Skin of body (tissue), 2 donors: ENCODE measurements around the gene THSD8. TPM values are rescaled to one million over a fixed set of nuclear protein-coding genes. Genes with fewer than 3 reads are reported as not detected.

ENCODE experiments used
- DNase-seq: peaks from one replicate; lab custom pipeline; 2025; lab: John Stamatoyannopoulos, UW
- total RNA-seq: library from RNA; depleted of rRNA; stranded (reverse); fragments of >200 nt; gene quantifications from one replicate; pipeline ENCODE4 v1.2.3, GENCODE V29; 2014

THSD8 gene
- total RNA-seq, 1 donor from 2014 or later = 0.39 TPM

- DNase-seq = peak; percentile 75
Measured at GRCh38 chr19:12779162-12779993, 22.5 kb upstream of the THSD8 start.

- no peak for DNase-seq
Measured at GRCh38 chr19:12782174-12782423, 19.8 kb upstream of the THSD8 start.

- DNase-seq = peak; percentile 93
Measured at GRCh38 chr19:12782424-12783290, 19.2 kb upstream of the THSD8 start.

GRCh38 chr19:12783291-12783848 lies 18.5 kb upstream of the THSD8 start:
- DNase-seq = no peak

- DNase-seq = no peak
Measured at GRCh38 chr19:12783849-12784393, 17.9 kb upstream of the THSD8 start.

- no peak for DNase-seq
Measured at GRCh38 chr19:12784394-12784870, 17.4 kb upstream of the THSD8 start.

GRCh38 chr19:12784871-12785430 lies 16.9 kb upstream of the THSD8 start:
- DNase-seq = peak; percentile 47

GRCh38 chr19:12785431-12786031 lies 16.3 kb upstream of the THSD8 start:
- peak; percentile 25 for DNase-seq

GRCh38 chr19:12786141-12786870 lies 15.6 kb upstream of the THSD8 start:
- no peak for DNase-seq

- DNase-seq = no peak
Measured at GRCh38 chr19:12786952-12787351, 14.9 kb upstream of the THSD8 start.

GRCh38 chr19:12787458-12787857 lies 14.4 kb upstream of the THSD8 start:
- no peak for DNase-seq

- peak; percentile 81 for DNase-seq
Measured at GRCh38 chr19:12788042-12788681, 13.7 kb upstream of the THSD8 start.

- DNase-seq = peak; percentile 61
Measured at GRCh38 chr19:12788682-12789097, 13.2 kb upstream of the THSD8 start.

GRCh38 chr19:12789098-12789903 lies 12.6 kb upstream of the THSD8 start:
- DNase-seq = peak; percentile 40

GRCh38 chr19:12789904-12790619 lies 11.8 kb upstream of the THSD8 start:
- DNase-seq = peak; percentile 85

GRCh38 chr19:12790628-12791344 lies 11.1 kb upstream of the THSD8 start:
- DNase-seq = no peak

- peak; percentile 94 for DNase-seq
Measured at GRCh38 chr19:12791345-12792050, 10.4 kb upstream of the THSD8 start, which contains the start of gene JUNB. Gene JUNB, plus strand, starts transcription at chr19:12791486. Its CDS starts 286 bp downstream, at chr19:12791772.
